Osteocyte (in vitro differentiated cells): ENCODE measurements around the gene MYO1G. TPM values are rescaled to one million over a fixed set of nuclear protein-coding genes. Genes with fewer than 3 reads are reported as not detected.
A peak's percentile ranks its signal among the peaks of the same experiment; 100 is the strongest.
"Not testable (repeated sequence)": the region's sequence is repeated elsewhere in the genome, so short reads cannot be mapped to it uniquely, and the experiment has no call there.

Source experiments
- DNase-seq: peaks from one replicate; pipeline ENCODE4 v3.0.0; 2021; ENCODE audit warnings: mixed read lengths; ENCODE audit not compliant: unreplicated experiment; ENCODE audit errors: extremely low spot score
- H3K27ac Mint-ChIP-seq: one replicate; pipeline ENCODE4 v1.8.0; 2021; ENCODE audit warnings: mild to moderate bottlenecking, mixed read lengths; ENCODE audit not compliant: unreplicated experiment
- H3K27me3 Mint-ChIP-seq: one replicate; pipeline ENCODE4 v1.8.0; 2021; ENCODE audit warnings: mixed read lengths; ENCODE audit not compliant: unreplicated experiment
- H3K36me3 Mint-ChIP-seq: one replicate; pipeline ENCODE4 v1.8.0; 2021; ENCODE audit warnings: mixed read lengths; ENCODE audit not compliant: unreplicated experiment
- H3K4me1 Mint-ChIP-seq: one replicate; pipeline ENCODE4 v1.8.0; 2021; ENCODE audit warnings: mixed read lengths; ENCODE audit not compliant: unreplicated experiment
- H3K4me3 Mint-ChIP-seq: one replicate; pipeline ENCODE4 v1.8.0; 2021; ENCODE audit warnings: mild to moderate bottlenecking, moderate library complexity, mixed read lengths; ENCODE audit not compliant: unreplicated experiment
- H3K9me3 Mint-ChIP-seq: one replicate; pipeline ENCODE4 v1.8.0; 2021; ENCODE audit warnings: mixed read lengths; ENCODE audit not compliant: unreplicated experiment
- total RNA-seq: library from RNA; stranded (reverse); gene quantifications from 2 replicates; pipeline ENCODE4 v1.2.1, GENCODE V29; 2021
- TF ChIP-seq, protein P1 (sequence below): fragments of 200-600 bp; sonication (generic); IDR thresholded peaks from 2 replicates; pipeline ENCODE4 v1.5.0; 2021; ENCODE audit warnings: antibody characterized with exemption, mild to moderate bottlenecking, moderate library complexity

Gene MYO1G
- total RNA-seq, 1 donor from 2014 or later: 0.05 TPM

DNA sequence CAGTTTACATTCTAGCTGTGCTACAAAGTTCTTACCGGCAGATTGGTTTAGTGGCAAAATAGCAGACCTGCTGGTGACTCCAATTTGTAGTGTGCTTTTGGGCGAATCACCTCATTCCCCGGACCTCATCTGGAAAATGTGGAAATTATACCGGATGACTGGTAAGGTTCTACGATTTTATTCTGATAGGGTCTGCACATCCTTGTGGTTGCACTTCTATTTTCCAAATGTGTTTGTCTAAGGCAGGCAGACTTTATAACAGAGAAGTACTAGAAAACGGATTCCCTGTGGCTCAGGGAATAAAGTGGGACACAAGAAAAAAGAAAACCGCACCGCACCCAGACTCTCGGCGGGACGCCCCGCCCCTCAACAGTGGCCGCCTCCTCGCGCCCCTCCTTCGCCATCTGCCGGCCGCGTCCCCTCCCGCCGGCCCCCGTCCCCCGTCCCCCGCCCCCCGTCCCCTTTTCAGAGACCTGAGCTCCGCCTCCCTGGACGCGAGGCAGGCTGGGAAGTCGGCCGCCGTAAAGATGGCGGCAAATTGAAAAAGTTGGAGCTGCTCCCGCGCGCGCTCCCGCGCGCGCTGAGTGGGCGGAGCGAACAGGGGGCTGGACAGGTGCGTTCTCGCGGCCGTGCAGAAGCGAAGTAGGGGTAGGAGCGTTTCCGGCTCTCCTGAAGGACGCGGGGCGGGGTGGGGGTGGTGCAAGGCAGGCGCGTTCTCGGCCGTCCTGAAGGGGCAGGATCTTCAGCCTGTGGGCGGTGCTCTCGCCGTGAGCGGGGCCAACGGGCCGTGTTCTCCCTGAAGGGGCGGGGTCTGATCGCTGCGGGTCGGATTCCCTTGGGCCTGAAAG is 20.7 kb upstream of the MYO1G start:
- peak; percentile 100 for DNase-seq
- Mint-ChIP-seq H3K27me3 (no peaks in the 10 kb centered on the region), H3K4me1 (peaks cover 22% of the 10 kb centered on the region), H3K9me3 (no peaks in the 10 kb centered on the region), H3K36me3 (no peaks in the 10 kb centered on the region), H3K27ac (peak overlapping the region; percentile 94), H3K4me3 (peak overlapping the region; percentile 91)
- TF ChIP-seq, protein P1, sequence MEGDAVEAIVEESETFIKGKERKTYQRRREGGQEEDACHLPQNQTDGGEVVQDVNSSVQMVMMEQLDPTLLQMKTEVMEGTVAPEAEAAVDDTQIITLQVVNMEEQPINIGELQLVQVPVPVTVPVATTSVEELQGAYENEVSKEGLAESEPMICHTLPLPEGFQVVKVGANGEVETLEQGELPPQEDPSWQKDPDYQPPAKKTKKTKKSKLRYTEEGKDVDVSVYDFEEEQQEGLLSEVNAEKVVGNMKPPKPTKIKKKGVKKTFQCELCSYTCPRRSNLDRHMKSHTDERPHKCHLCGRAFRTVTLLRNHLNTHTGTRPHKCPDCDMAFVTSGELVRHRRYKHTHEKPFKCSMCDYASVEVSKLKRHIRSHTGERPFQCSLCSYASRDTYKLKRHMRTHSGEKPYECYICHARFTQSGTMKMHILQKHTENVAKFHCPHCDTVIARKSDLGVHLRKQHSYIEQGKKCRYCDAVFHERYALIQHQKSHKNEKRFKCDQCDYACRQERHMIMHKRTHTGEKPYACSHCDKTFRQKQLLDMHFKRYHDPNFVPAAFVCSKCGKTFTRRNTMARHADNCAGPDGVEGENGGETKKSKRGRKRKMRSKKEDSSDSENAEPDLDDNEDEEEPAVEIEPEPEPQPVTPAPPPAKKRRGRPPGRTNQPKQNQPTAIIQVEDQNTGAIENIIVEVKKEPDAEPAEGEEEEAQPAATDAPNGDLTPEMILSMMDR: peak; percentile 40

DNA sequence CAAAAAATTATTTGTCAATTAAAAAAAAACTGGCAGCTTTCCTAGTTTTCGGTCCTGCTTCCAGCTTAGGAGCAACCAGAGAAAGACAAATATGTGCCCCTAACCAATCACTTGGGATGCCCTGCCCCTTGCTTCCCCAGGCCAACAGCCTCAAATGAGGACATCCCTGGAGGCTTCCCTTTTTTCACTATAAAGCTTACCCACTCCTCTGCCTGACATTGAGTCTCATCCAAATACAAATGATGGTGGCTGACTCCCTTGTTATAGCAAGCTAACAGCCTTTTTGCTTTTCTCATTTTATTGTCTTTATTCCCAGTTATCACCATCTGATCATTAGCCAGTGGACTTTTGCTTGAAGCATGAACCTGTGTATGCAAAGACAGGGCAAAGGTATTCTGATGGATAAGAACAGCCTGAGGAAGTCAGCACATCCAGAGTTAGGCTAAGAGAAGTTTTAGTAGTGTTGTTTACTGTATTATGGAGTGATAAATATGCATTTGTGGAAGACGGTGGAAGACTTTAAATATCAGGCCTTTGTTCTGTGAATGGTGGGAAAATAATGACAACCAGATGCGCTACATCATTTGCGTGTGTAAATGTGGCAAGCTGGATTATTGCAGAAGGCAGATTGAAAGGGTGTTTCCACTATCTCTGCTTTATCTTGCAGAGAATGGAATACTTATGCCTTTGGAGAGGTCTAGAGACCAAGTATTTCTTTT is 19.5 kb upstream of the MYO1G start:
- TF ChIP-seq, protein P1: no peak
- Mint-ChIP-seq H3K9me3 (no peaks in the 10 kb centered on the region), H3K36me3 (no peaks in the 10 kb centered on the region), H3K4me3 (peak overlapping the region; percentile 91), H3K27ac (peak overlapping the region; percentile 94), H3K27me3 (no peaks in the 10 kb centered on the region), H3K4me1 (peaks cover 22% of the 10 kb centered on the region)
- DNase-seq: no peak

DNA sequence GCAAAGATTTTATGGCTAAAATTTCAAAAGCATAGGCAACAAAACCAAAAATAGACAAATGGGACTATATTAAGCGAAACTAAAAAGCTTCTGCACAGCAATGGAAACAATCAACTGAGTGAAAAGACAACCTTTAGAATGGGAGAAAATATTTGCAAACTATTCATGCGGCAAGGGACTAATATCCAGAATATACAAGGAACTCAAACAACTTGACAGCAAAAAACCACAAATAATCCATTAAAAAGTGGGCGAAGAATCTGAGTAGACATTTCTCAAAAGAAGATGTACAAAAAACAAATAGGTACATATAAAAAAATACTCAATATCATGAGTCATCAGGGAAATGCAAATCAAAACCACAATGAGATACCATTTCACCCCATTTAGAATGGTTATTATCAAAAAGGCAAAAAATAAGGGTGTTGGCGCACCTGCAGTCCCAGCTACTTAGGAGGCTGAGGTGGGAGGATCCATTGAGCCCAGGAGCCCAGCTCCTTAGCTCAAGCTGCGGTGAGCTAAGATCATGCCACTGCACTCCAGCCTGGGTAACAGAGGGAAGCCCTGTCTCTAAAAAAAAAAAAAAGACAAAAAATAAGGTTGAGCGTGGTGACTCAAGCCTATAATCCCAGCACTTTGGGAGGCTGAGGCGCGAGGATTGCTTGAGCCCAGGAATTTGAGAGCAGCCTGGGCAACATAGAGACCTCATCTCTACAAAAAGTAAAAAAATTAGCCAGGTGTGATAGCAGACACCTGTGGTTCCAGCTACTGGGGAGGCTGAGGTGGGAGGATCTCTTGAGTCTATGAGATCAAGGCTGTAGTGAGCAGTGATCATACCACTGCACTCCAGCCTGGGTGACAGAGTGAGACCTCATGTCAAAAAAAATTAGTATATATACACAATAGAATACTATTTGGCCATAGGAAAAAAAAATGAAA is 17.0 kb upstream of the MYO1G start:
- Mint-ChIP-seq H3K4me3 (no peak overlapping the region), H3K9me3 (no peaks in the 10 kb centered on the region), H3K36me3 (no peaks in the 10 kb centered on the region), H3K4me1 (peaks cover 8% of the 10 kb centered on the region), H3K27ac (no peak overlapping the region), H3K27me3 (no peaks in the 10 kb centered on the region)
- TF ChIP-seq, protein P1: no peak
- no peak for DNase-seq

DNA sequence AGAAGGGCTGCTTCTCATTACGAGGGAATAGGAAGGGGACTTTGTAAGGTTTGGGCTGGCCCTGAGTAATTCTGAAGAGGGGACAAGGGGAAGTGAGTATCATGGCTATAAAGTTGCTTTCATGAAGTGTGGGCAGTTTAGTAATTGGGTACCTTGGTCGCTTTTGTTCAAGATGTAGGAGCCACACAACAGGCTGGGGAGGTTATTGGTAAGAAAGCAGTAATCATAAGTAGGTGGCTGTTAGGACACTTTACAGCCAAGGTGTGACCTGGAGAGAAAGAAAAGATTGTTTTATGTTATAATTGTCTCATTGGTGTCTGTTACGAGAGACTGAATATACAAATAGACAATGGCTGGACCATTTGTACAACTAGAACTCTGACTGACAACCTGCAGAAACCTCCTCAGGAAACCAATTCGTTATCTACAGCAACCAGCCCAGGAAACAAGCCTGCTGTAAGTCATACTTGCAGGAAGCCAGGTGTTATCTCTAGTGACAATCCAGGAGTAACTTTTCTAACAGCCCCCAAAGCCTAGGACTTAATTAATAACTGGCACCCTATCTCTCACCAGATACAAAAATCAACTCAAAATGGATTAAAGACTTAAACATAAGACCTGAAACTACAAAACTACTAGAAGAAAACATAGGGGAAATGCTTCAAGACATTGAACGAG is 16.2 kb upstream of the MYO1G start:
- no peak for DNase-seq
- Mint-ChIP-seq H3K9me3 (no peaks in the 10 kb centered on the region), H3K4me3 (no peak overlapping the region), H3K27me3 (no peaks in the 10 kb centered on the region), H3K27ac (no peak overlapping the region), H3K36me3 (no peaks in the 10 kb centered on the region), H3K4me1 (peaks cover 12% of the 10 kb centered on the region)
- TF ChIP-seq, protein P1: no peak

DNA sequence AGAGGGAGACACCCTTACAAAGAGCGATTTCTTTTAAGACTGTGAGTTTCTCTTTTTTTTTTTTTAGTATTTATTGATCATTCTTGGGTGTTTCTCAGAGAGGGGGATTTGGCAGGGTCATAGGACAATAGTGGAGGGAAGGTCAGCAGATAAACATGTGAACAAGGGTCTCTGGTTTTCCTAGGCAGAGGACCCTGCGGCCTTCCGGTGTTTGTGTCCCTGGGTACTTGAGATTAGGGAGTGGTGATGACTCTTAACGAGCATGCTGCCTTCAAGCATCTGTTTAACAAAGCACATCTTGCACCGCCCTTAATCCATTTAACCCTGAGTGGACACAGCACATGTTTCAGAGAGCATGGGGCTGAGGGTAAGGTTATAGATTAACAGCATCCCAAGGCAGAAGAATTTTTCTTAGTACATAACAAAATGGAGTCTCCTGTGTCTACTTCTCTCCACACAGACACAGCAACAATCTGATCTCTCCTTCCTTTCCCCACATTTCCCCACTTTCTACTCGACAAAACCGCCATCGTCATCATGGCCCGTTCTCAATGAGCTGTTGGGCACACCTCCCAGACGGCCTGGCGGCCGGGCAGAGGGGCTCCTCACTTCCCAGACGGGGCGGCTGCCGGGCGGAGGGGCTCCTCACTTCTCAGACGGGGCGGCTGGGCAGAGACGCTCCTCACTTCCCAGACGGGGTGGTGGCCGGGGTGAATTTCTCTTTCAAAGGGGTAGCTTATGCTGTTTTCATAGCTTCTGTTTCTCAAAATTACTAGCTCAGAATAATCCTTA is 13.4 kb upstream of the MYO1G start:
- H3K27me3 Mint-ChIP-seq, H3K27ac Mint-ChIP-seq, H3K4me1 Mint-ChIP-seq, H3K9me3 Mint-ChIP-seq, H3K36me3 Mint-ChIP-seq, H3K4me3 Mint-ChIP-seq, DNase-seq: not testable (repeated sequence)
